ENCODE measurements around the gene VPS51. TPM values are rescaled to one million over a fixed set of nuclear protein-coding genes. Genes with fewer than 3 reads are reported as not detected.

VPS51 gene
- polyA plus RNA-seq, 1 donor (not counting 4 experiments of a cell fraction or from before 2014, with no cell fraction given) = 43.1 TPM

DNA sequence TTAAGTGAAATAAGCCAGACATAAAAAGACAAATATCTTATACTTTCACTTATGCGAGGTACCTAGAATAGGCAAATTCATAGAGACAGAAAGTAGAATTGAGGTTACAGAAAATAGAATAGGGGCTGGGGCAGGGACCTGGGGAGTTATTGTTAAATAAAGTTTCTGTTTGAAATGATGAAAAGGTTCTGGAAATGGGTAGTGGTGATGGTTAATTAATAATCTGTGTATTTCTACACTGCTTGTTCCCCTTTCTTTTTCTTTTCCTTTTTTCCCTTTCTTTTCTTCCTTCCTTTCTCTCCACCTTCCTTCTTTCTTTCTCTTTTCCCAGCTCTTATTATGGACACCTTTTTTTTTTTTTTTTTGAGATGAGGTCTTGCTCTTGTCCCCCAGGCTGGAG lies 40.5 kb upstream of the VPS51 start:
- no peaks in the 10 kb centered on the region for H3K4me1 ChIP-seq (ENCODE audit: control insufficient read depth, extremely low read depth, insufficient read depth, low read length)
- H3K79me2 ChIP-seq (ENCODE audit: control insufficient read depth, insufficient read depth, low read length) = no peaks in the 10 kb centered on the region
- no peak overlapping the region for H3K9ac ChIP-seq (ENCODE audit: control insufficient read depth, extremely low read depth, insufficient read depth, low read length)
- H3K9me1 ChIP-seq (ENCODE audit: control insufficient read depth, extremely low read depth, insufficient read depth, low read length) = no peaks in the 10 kb centered on the region
- no peak overlapping the region for H2AFZ ChIP-seq (ENCODE audit: control insufficient read depth, low read length)
- peaks cover 4% of the 10 kb centered on the region for H3K27me3 ChIP-seq (ENCODE audit: control insufficient read depth, extremely low read depth, insufficient read depth, low read length)
- H3K9me3 ChIP-seq (ENCODE audit: control insufficient read depth, low read depth, low read length) = no peaks in the 10 kb centered on the region
- dilution Hi-C loops (cut with MboI; ENCODE audit: extremely low pct_ligation_motif_present, low sequenced_read_pairs) = no loop called here
- H3K4me3 ChIP-seq (ENCODE audit: control insufficient read depth in 2 of 3, extremely low read depth in 1 of 3, insufficient read depth in 2 of 3, low read depth in 1 of 3, low read length in 3 of 3) = no peak overlapping the region
- H4K20me1 ChIP-seq (ENCODE audit: control insufficient read depth, extremely low read depth, insufficient read depth, low read length) = no peaks in the 10 kb centered on the region
- no peak overlapping the region for H3K4me2 ChIP-seq (ENCODE audit: control insufficient read depth, extremely low read depth, insufficient read depth, low read depth, low read length)
- H3K27ac ChIP-seq (ENCODE audit: control insufficient read depth, insufficient read depth, low read length) = no peak overlapping the region
- FAIRE-seq (no peak), DNase-seq (ENCODE audit: low read depth, low spot score) (no peak)
- no peaks in the 10 kb centered on the region for H3K36me3 ChIP-seq (ENCODE audit: control insufficient read depth in 2 of 2, extremely low read depth in 1 of 2, insufficient read depth in 2 of 2, low read length in 2 of 2)
- no peak for TF ChIP-seq EZH2 (IDR thresholded peaks at IDR 0.05; ENCODE audit: low read length)
- TF ChIP-seq, protein P1, sequence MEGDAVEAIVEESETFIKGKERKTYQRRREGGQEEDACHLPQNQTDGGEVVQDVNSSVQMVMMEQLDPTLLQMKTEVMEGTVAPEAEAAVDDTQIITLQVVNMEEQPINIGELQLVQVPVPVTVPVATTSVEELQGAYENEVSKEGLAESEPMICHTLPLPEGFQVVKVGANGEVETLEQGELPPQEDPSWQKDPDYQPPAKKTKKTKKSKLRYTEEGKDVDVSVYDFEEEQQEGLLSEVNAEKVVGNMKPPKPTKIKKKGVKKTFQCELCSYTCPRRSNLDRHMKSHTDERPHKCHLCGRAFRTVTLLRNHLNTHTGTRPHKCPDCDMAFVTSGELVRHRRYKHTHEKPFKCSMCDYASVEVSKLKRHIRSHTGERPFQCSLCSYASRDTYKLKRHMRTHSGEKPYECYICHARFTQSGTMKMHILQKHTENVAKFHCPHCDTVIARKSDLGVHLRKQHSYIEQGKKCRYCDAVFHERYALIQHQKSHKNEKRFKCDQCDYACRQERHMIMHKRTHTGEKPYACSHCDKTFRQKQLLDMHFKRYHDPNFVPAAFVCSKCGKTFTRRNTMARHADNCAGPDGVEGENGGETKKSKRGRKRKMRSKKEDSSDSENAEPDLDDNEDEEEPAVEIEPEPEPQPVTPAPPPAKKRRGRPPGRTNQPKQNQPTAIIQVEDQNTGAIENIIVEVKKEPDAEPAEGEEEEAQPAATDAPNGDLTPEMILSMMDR (optimal IDR thresholded peaks at IDR 0.05 in 1 of 3, IDR thresholded peaks at IDR 0.05 in 1 of 3, conservative IDR thresholded peaks at IDR 0.05 in 1 of 3; ENCODE audit: extremely low read depth in 1 of 3, insufficient read depth in 2 of 3, low read length in 3 of 3) = no peak

DNA sequence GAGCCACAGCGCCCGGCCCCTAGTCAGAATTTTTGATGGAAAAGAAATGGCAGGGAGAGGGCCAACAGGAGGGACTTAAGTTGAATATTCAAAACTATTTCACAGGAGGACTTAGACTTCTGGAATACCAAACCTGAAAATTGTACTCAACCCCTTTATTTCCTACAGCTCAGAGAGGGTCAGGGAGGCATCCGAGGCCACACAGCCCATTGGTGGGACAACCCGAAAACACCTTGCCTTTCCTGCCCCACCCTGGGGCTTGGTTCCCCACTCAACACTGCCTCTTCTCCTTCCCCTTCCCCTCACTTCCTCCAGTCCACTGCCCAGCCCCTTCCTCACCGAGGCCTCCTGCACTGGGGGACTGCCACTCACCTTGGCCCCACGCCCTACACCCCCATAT lies 39.0 kb upstream of the VPS51 start:
- H3K79me2 ChIP-seq (ENCODE audit: control insufficient read depth, insufficient read depth, low read length) = no peaks in the 10 kb centered on the region
- no peak for TF ChIP-seq EZH2 (IDR thresholded peaks at IDR 0.05; ENCODE audit: low read length)
- TF ChIP-seq, protein P1 (optimal IDR thresholded peaks at IDR 0.05 in 1 of 3, IDR thresholded peaks at IDR 0.05 in 1 of 3, conservative IDR thresholded peaks at IDR 0.05 in 1 of 3; ENCODE audit: extremely low read depth in 1 of 3, insufficient read depth in 2 of 3, low read length in 3 of 3) = no peak
- no peaks in the 10 kb centered on the region for H3K36me3 ChIP-seq (ENCODE audit: control insufficient read depth in 2 of 2, extremely low read depth in 1 of 2, insufficient read depth in 2 of 2, low read length in 2 of 2)
- dilution Hi-C loops (cut with MboI; ENCODE audit: extremely low pct_ligation_motif_present, low sequenced_read_pairs) = no loop called here
- H3K4me3 ChIP-seq (ENCODE audit: control insufficient read depth in 2 of 3, extremely low read depth in 1 of 3, insufficient read depth in 2 of 3, low read depth in 1 of 3, low read length in 3 of 3) = no peak overlapping the region
- peaks cover 4% of the 10 kb centered on the region for H3K27me3 ChIP-seq (ENCODE audit: control insufficient read depth, extremely low read depth, insufficient read depth, low read length)
- FAIRE-seq (no peak), DNase-seq (ENCODE audit: low read depth, low spot score) (no peak)
- H3K4me1 ChIP-seq (ENCODE audit: control insufficient read depth, extremely low read depth, insufficient read depth, low read length) = no peaks in the 10 kb centered on the region
- H3K9me1 ChIP-seq (ENCODE audit: control insufficient read depth, extremely low read depth, insufficient read depth, low read length) = no peaks in the 10 kb centered on the region
- H3K4me2 ChIP-seq (ENCODE audit: control insufficient read depth, extremely low read depth, insufficient read depth, low read depth, low read length) = no peak overlapping the region
- no peak overlapping the region for H3K27ac ChIP-seq (ENCODE audit: control insufficient read depth, insufficient read depth, low read length)
- no peak overlapping the region for H3K9ac ChIP-seq (ENCODE audit: control insufficient read depth, extremely low read depth, insufficient read depth, low read length)
- H4K20me1 ChIP-seq (ENCODE audit: control insufficient read depth, extremely low read depth, insufficient read depth, low read length) = no peaks in the 10 kb centered on the region
- H2AFZ ChIP-seq (ENCODE audit: control insufficient read depth, low read length) = no peak overlapping the region
- no peaks in the 10 kb centered on the region for H3K9me3 ChIP-seq (ENCODE audit: control insufficient read depth, low read depth, low read length)
